Measurements from ENCODE around the gene APBB1IP.
"Not testable (repeated sequence)": the region's sequence is repeated elsewhere in the genome, so short reads cannot be mapped to it uniquely, and the experiment has no call there.

APBB1IP gene

GRCh38 chr10:26464632-26465280 lies 26.6 kb downstream of the APBB1IP start:
- H3K4me3 ChIP-seq (replicated peaks in 1 of 2; ENCODE audit: low read depth in 2 of 2, low read length in 2 of 2), result no peak overlapping the region
- TF ChIP-seq CTCF (IDR thresholded peaks at IDR 0.05; ENCODE audit: low read depth, low read length), result no peak
- no peak for DNase-seq (ENCODE audit: low read depth in 2 of 2)

- H3K4me3 ChIP-seq (replicated peaks in 1 of 2; ENCODE audit: low read depth in 2 of 2, low read length in 2 of 2); DNase-seq (ENCODE audit: low read depth in 2 of 2): not testable (repeated sequence)
These were observed 28.4 kb downstream of the APBB1IP start for GRCh38 chr10:26466531-26466930.

GRCh38 chr10:26467639-26468038 lies 29.5 kb downstream of the APBB1IP start:
- no peak overlapping the region for H3K4me3 ChIP-seq (replicated peaks in 1 of 2; ENCODE audit: low read depth in 2 of 2, low read length in 2 of 2)
- no peak for TF ChIP-seq CTCF (IDR thresholded peaks at IDR 0.05; ENCODE audit: low read depth, low read length)
- no peak for DNase-seq (ENCODE audit: low read depth in 2 of 2)

GRCh38 chr10:26468291-26468690 lies 30.1 kb downstream of the APBB1IP start:
- H3K4me3 ChIP-seq (replicated peaks in 1 of 2; ENCODE audit: low read depth in 2 of 2, low read length in 2 of 2), result no peak overlapping the region
- no peak for TF ChIP-seq CTCF (IDR thresholded peaks at IDR 0.05; ENCODE audit: low read depth, low read length)
- DNase-seq (ENCODE audit: low read depth in 2 of 2), result peak in 1 of 2 donors; percentile 37

GRCh38 chr10:26468700-26469099 lies 30.6 kb downstream of the APBB1IP start:
- DNase-seq (ENCODE audit: low read depth in 2 of 2), result no peak
- no peak for TF ChIP-seq CTCF (IDR thresholded peaks at IDR 0.05; ENCODE audit: low read depth, low read length)
- H3K4me3 ChIP-seq (replicated peaks in 1 of 2; ENCODE audit: low read depth in 2 of 2, low read length in 2 of 2), result no peak overlapping the region

- no peak overlapping the region for H3K4me3 ChIP-seq (replicated peaks in 1 of 2; ENCODE audit: low read depth in 2 of 2, low read length in 2 of 2)
- no peak for TF ChIP-seq CTCF (IDR thresholded peaks at IDR 0.05; ENCODE audit: low read depth, low read length)
- no peak for DNase-seq (ENCODE audit: low read depth in 2 of 2)
These were observed 34.3 kb downstream of the APBB1IP start for GRCh38 chr10:26472492-26472778.

- H3K4me3 ChIP-seq (replicated peaks in 1 of 2; ENCODE audit: low read depth in 2 of 2, low read length in 2 of 2), result no peak overlapping the region
- TF ChIP-seq CTCF (IDR thresholded peaks at IDR 0.05; ENCODE audit: low read depth, low read length), result no peak
- DNase-seq (ENCODE audit: low read depth in 2 of 2), result no peak
These were observed 35.9 kb downstream of the APBB1IP start for GRCh38 chr10:26474026-26474425.

- not testable (repeated sequence) for H3K4me3 ChIP-seq (replicated peaks in 1 of 2; ENCODE audit: low read depth in 2 of 2, low read length in 2 of 2); DNase-seq (ENCODE audit: low read depth in 2 of 2)
These were observed 36.7 kb downstream of the APBB1IP start for GRCh38 chr10:26474845-26475244.

Data from cardiac fibroblast (primary cell).